ENCODE results near the gene STPG1. TPM values are rescaled to one million over a fixed set of nuclear protein-coding genes. Genes with fewer than 3 reads are reported as not detected.

The STPG1 gene
- total RNA-seq, 1 donor from 2014 or later = 16.7 TPM

DNA sequence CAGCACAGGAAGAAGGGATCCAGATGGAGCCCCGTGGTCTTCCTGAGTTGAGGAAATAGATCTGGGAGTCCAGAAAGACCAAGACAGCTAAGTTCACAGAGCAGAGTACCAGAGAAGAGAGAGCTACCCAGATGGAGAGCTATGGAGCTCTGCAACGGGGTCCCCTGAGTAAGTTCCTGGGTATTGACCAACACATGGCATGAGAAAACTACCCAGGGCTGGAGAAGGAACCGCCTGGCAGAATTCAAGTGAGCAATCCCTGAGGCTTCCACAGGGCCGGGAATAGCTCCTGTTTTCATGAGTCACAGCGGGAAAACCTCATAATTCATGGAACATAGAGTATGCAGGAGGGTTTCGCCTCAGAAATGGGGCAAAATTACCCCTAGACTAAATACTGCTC is 19.7 kb downstream of the STPG1 start:
- no peaks in the 10 kb centered on the region for H3K9me3 Mint-ChIP-seq (ENCODE audit: low read depth)
- peaks cover 4% of the 10 kb centered on the region for H3K36me3 Mint-ChIP-seq (ENCODE audit: insufficient read depth)
- no peak overlapping the region for H3K27ac Mint-ChIP-seq
- TF ChIP-seq, protein P1, sequence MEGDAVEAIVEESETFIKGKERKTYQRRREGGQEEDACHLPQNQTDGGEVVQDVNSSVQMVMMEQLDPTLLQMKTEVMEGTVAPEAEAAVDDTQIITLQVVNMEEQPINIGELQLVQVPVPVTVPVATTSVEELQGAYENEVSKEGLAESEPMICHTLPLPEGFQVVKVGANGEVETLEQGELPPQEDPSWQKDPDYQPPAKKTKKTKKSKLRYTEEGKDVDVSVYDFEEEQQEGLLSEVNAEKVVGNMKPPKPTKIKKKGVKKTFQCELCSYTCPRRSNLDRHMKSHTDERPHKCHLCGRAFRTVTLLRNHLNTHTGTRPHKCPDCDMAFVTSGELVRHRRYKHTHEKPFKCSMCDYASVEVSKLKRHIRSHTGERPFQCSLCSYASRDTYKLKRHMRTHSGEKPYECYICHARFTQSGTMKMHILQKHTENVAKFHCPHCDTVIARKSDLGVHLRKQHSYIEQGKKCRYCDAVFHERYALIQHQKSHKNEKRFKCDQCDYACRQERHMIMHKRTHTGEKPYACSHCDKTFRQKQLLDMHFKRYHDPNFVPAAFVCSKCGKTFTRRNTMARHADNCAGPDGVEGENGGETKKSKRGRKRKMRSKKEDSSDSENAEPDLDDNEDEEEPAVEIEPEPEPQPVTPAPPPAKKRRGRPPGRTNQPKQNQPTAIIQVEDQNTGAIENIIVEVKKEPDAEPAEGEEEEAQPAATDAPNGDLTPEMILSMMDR (IDR thresholded peaks at IDR 0.05; ENCODE audit: unreplicated experiment) = no peak
- no peak for DNase-seq (ENCODE audit: low spot score, unreplicated experiment)
- H3K4me1 Mint-ChIP-seq (ENCODE audit: low read depth) = peaks cover 10% of the 10 kb centered on the region
- no peak overlapping the region for H3K4me3 Mint-ChIP-seq (ENCODE audit: low read depth)
- no peaks in the 10 kb centered on the region for H3K27me3 Mint-ChIP-seq

DNA sequence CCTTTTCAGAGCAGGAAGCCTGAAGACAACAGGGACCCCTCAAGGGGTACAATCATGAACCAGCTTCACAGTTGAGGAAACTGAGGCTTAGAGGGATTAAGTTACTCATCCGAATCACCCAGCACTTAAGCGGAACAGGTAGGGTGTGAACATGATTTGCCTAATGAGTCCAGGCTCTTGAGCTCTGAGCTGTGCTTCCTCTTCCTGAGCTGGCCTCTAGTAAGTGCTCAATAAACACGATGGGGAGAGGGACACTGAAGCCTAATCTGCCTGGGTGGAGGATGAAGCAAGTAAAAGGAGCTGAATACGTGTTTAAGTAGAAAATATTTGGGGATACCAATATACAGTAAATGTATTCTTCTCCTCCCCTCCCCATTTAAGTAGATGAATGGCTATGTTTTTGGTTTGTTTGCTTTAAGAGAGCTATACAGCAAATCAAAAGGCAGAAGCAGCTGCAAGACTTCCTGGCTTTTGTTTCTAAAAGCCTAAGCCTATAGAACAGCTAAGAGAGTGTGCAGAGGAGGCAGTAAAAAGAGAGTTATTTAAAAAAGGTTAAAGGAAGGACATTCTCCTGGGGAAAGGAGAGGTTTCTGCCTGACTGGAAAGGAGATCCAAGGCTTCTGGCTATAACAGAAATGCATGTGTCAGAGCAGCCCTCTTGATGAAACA is 20.5 kb downstream of the STPG1 start:
- Mint-ChIP-seq H3K27ac (no peak overlapping the region), H3K4me1 (ENCODE audit: low read depth) (peaks cover 16% of the 10 kb centered on the region), H3K36me3 (ENCODE audit: insufficient read depth) (peaks cover 4% of the 10 kb centered on the region), H3K27me3 (no peaks in the 10 kb centered on the region), H3K4me3 (ENCODE audit: low read depth) (no peak overlapping the region), H3K9me3 (ENCODE audit: low read depth) (no peaks in the 10 kb centered on the region)
- DNase-seq (ENCODE audit: low spot score, unreplicated experiment) = no peak
- TF ChIP-seq, protein P1 (IDR thresholded peaks at IDR 0.05; ENCODE audit: unreplicated experiment) = no peak

DNA sequence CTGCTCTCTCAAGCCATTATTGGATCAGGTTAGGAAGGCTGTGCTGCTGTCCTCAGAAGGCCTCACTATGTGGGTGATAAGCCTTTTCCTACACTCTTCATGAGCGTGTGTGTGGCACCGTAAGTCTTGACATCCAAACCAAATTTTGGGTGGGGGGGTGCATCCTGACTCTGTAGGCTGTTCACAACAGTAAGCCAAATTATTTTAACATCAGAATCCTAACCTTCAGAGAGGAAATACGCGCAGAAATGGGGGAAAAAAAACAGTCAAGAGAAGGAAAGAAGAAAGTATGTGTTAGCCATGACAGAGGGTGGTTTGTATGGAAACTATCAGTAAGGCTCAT is 21.0 kb downstream of the STPG1 start:
- Mint-ChIP-seq H3K27me3 (no peaks in the 10 kb centered on the region), H3K4me1 (ENCODE audit: low read depth) (peaks cover 16% of the 10 kb centered on the region), H3K36me3 (ENCODE audit: insufficient read depth) (peaks cover 4% of the 10 kb centered on the region), H3K27ac (no peak overlapping the region), H3K4me3 (ENCODE audit: low read depth) (no peak overlapping the region), H3K9me3 (ENCODE audit: low read depth) (no peaks in the 10 kb centered on the region)
- TF ChIP-seq, protein P1 (IDR thresholded peaks at IDR 0.05; ENCODE audit: unreplicated experiment) = no peak
- DNase-seq (ENCODE audit: low spot score, unreplicated experiment) = no peak

DNA sequence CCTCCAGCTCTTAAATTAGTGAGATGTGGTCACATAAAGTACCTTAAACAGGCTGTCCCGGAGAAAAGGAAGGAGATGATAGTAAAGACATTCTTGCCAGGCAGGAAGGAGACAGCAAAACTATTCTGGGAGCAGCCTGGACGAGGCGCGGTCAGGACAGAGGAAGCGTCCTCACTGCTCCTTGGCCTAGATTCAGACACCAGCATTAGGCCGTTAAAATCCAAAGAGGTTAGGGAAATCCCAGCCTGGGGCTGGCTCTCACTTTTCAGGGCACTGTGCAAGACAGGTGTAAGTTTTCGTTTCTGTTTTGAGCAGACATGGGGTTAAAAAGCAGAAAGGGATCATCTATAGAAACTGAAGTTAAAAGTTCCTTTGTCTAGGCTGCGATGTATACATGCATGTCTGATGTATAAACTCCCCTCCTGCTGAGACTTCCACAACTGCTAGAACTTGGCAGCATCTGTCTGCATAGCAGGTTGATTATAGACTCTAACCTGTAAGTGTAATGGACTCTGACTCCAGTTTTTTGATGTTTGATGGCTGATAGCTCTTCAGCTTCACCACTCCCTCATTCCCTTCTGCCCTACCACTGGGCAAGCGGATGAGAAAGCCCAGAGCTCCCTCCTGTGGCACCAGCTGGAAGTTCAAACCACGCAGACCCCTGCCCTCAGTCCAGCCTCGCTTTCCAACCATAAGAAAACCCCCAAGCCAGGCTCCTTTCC is 21.5 kb downstream of the STPG1 start:
- no peak overlapping the region for H3K4me3 Mint-ChIP-seq (ENCODE audit: low read depth)
- H3K27me3 Mint-ChIP-seq = no peaks in the 10 kb centered on the region
- H3K36me3 Mint-ChIP-seq (ENCODE audit: insufficient read depth) = peaks cover 4% of the 10 kb centered on the region
- TF ChIP-seq, protein P1 (IDR thresholded peaks at IDR 0.05; ENCODE audit: unreplicated experiment) = peak; percentile 78
- peak; percentile 56 for DNase-seq (ENCODE audit: low spot score, unreplicated experiment)
- H3K9me3 Mint-ChIP-seq (ENCODE audit: low read depth) = no peaks in the 10 kb centered on the region
- H3K27ac Mint-ChIP-seq = no peak overlapping the region
- peaks cover 16% of the 10 kb centered on the region for H3K4me1 Mint-ChIP-seq (ENCODE audit: low read depth)

DNA sequence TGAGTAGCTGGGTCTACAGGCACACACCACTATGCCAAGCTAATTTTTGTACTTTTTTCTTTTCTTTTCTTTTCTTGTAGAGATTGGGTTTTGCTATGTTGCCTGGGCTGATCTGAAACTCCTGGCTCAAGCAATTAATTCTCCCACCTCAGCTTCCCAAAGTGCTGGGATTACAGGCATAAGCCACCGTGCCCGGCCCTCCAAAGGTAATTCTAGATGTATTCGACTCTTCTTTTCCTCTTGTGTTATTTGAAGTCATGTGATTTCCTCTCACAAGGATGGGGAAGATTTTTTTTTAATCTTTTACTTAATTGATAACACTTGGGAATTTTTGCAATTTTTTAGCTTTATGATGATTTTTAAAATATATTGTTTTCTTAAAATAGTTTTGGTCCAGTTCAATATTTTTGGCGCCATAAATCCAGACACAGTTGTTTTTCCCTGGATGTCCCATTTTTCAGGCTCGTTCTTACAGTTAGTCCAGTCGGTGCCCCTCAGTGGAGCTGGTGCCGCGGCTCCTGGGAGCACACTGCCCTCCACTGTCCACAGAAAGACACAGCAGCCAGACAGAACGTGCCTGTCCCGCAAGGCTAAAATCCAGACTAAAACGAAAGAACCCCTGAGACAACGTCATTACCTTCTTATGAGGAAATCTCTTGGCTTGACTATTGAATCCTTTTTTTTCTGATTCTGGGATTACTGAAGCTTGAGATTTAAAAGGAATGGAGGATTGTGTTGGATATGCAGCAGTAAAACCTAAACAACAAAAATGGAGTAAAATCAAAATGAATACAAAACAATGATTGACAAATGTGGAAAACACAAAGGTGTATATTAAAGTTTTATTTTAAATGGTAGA is 22.4 kb downstream of the STPG1 start:
- Mint-ChIP-seq H3K36me3 (ENCODE audit: insufficient read depth) (peaks cover 11% of the 10 kb centered on the region), H3K27ac (peak overlapping the region; percentile 0), H3K4me3 (ENCODE audit: low read depth) (no peak overlapping the region), H3K9me3 (ENCODE audit: low read depth) (no peaks in the 10 kb centered on the region), H3K27me3 (no peaks in the 10 kb centered on the region), H3K4me1 (ENCODE audit: low read depth) (peaks cover 16% of the 10 kb centered on the region)
- TF ChIP-seq, protein P1 (IDR thresholded peaks at IDR 0.05; ENCODE audit: unreplicated experiment) = peak; percentile 94
- peak; percentile 56 for DNase-seq (ENCODE audit: low spot score, unreplicated experiment)
